HFF-Myc (cell line): ENCODE results near the gene EFNA2.

ENCODE experiments used
- DNase-seq: peaks from one replicate; pipeline ENCODE4 v3.0.0-alpha.2; 2011; ENCODE audit warnings: low read depth; ENCODE audit errors: extremely low read depth
- H3K4me3 ChIP-seq: replicated peaks from 2 replicates; pipeline ENCODE4 v1.5.1; 2011; ENCODE audit warnings: low read depth, mild to moderate bottlenecking, control low read depth, low read length
- CTCF ChIP-seq: IDR thresholded peaks from 2 replicates; pipeline ENCODE4 v1.5.1; 2012; ENCODE audit warnings: mild to moderate bottlenecking, low read depth, low read length, control low read depth; ENCODE audit errors: missing control alignments

EFNA2 gene

GRCh38 chr19:1283207-1283916 lies 2.3 kb upstream of the EFNA2 start:
- no peak overlapping the region for H3K4me3 ChIP-seq
- no peak for DNase-seq
- TF ChIP-seq CTCF, result no peak

DNA sequence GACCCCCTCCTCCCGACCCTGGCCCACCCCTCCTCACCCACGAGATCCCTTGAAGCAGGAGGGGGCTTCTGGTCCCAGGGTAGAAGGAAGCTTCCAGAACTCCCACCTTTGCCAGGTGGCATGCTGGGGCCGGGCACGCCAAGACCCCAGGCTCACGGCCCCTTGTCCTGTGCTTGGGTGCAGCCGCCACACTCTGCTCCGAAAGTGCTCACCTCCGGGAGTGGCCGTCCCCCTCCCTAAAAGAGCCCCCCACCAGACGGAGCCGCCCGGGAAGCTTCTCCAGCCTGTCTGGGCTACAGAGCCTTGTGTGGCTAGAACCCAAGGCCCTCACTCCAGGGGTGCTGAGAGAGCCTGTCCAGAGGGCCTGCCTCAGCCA lies 1.8 kb upstream of the EFNA2 start:
- no peak for DNase-seq
- H3K4me3 ChIP-seq, result no peak overlapping the region
- no peak for TF ChIP-seq CTCF

DNA sequence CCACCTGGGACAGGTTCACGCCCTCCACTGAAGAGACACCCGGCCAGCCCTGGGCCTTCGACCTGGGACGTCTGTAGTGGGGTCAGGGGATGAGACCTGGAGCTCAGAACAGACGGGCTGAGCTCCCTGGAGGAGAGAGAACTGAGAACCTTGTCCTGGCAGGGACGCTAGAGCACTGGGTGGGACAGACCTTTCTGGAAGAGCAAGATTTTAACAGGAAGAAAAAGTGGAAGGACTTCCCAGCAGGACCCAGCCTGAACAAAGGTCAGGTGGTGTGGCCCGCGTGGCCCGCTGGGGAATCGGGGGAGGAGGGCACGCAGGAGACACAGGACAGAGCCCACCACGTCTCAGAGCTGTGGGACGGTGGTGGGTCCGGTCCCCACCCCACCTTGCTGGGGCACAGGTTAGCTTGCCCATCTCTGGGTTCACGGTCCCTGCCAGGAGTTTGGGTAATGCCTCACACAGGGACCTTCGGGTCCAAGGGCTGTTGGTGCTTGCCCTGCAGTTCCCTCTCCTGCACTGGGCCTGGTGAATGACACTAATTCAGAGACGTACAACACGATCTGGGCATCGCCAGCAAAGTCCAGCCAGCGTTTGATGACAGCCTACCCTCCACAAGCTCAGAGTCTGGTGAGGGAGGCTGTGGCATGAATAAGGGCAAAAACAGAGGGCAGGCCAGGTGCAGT lies 1.2 kb upstream of the EFNA2 start:
- DNase-seq, result no peak
- H3K4me3 ChIP-seq, result no peak overlapping the region
- TF ChIP-seq CTCF, result no peak

GRCh38 chr19:1284979-1285736 lies 515 bp upstream of the EFNA2 start:
- H3K4me3 ChIP-seq, result no peak overlapping the region
- DNase-seq, result no peak
- TF ChIP-seq CTCF, result no peak

DNA sequence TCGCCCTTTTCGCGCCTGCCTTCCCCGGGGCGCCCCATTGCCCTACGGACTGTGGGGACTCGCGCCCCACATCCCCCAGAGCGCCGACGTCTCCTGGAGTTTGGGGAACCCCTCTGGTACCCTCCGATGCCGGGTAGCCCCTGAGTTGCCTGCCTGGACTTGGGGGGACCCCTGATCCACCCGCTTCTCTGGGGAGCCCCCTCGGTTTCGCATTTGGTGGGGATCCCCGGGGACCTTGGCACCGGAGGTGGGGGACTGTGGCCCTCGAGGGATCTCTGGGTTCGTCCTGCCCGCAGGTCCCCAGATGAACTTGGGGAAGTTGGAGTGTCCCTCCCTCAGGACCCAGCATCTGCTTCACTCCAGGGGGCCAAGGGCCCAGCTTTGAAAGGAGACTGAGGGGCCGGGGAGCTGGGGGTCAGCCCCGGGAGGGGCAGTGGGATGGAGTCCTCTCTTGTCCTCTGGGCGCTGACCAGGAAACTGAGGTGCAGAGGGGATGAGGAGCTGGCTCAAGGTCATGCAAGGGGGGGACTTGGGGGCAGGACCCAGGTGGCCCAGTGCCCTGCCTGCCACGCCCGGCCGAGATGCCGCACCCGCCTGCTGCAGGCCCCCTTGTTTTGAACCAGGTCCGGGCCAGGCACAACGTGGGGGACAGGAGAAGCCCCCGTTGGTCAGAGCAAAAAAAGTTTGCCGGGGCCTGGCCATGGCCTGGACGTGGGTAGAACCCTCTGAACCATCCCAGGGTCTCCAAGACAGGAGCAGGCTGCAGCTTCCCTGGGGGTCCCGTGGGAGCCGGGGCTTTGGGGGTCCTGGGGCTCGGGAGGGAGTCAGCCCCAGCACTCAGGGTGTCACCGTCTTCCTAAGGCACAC lies 1.0 kb downstream of the EFNA2 start:
- no peak overlapping the region for H3K4me3 ChIP-seq
- no peak for TF ChIP-seq CTCF
- DNase-seq, result no peak

- TF ChIP-seq CTCF, result no peak
- DNase-seq, result no peak
- H3K4me3 ChIP-seq, result no peak overlapping the region
Measured at GRCh38 chr19:1287354-1288225, 1.9 kb downstream of the EFNA2 start.
